NCI-H2107 treated with DMSO at 0.1 percent for 48 hours (cell line): ENCODE measurements around the gene PCDH10.

ENCODE experiments used
- DNase-seq: peaks from one replicate; lab custom pipeline; 2025; ENCODE audit not compliant: unreplicated experiment; lab: John Stamatoyannopoulos, UW

Gene PCDH10

GRCh38 chr4:133150486-133151340, 1.6 kb downstream of the PCDH10 start:
- DNase-seq = no peak

GRCh38 chr4:133151341-133151690, 2.2 kb downstream of the PCDH10 start:
- peak; percentile 10 for DNase-seq

GRCh38 chr4:133151691-133152329, 2.7 kb downstream of the PCDH10 start:
- no peak for DNase-seq

- DNase-seq = no peak
Observed at GRCh38 chr4:133152330-133152821, 3.3 kb downstream of the PCDH10 start.

GRCh38 chr4:133152831-133153481, 3.9 kb downstream of the PCDH10 start:
- no peak for DNase-seq

GRCh38 chr4:133154725-133155124, 5.6 kb downstream of the PCDH10 start:
- DNase-seq = no peak

- DNase-seq = no peak
Observed at GRCh38 chr4:133156096-133156495, 7.0 kb downstream of the PCDH10 start.

- no peak for DNase-seq
Observed at GRCh38 chr4:133156556-133156955, 7.5 kb downstream of the PCDH10 start.

- DNase-seq = peak; percentile 23
Observed at GRCh38 chr4:133157460-133158160, 8.5 kb downstream of the PCDH10 start.

- DNase-seq = no peak
Observed at GRCh38 chr4:133160853-133161252, 11.8 kb downstream of the PCDH10 start.

- no peak for DNase-seq
Observed at GRCh38 chr4:133161570-133162295, 12.6 kb downstream of the PCDH10 start.

- DNase-seq = no peak
Observed at GRCh38 chr4:133162941-133163340, 13.8 kb downstream of the PCDH10 start.

GRCh38 chr4:133178956-133179355, 29.9 kb downstream of the PCDH10 start:
- no peak for DNase-seq

GRCh38 chr4:133186210-133186609, 37.1 kb downstream of the PCDH10 start:
- DNase-seq = no peak

GRCh38 chr4:133186845-133187244, 37.8 kb downstream of the PCDH10 start:
- no peak for DNase-seq

- no peak for DNase-seq
Observed at GRCh38 chr4:133188433-133189146, 39.5 kb downstream of the PCDH10 start.

- no peak for DNase-seq
Observed at GRCh38 chr4:133189147-133189517, 40.0 kb downstream of the PCDH10 start.

- no peak for DNase-seq
Observed at GRCh38 chr4:133190098-133190497, 41.0 kb downstream of the PCDH10 start.

- no peak for DNase-seq
Observed at GRCh38 chr4:133208694-133209285, 59.7 kb downstream of the PCDH10 start.

- DNase-seq = no peak
Observed at GRCh38 chr4:133233922-133234321, 84.8 kb downstream of the PCDH10 start.
